Sigmoid colon (tissue), 7 donors: Measurements from ENCODE around the gene SCN4A. TPM values are rescaled to one million over a fixed set of nuclear protein-coding genes. Genes with fewer than 3 reads are reported as not detected.

ENCODE experiments used
- DNase-seq: peaks from one replicate; pipeline ENCODE4 v3.0.0-alpha.2; 2019
- H3K27ac ChIP-seq, 4 donors: fragments of 200-600 bp; sonication (generic); one replicate each; pipeline ENCODE4 v1.5.1; 2016 to 2019; ENCODE audit warnings: mild to moderate bottlenecking in 1 of 4
- H3K27me3 ChIP-seq, 3 donors: fragments of 200-600 bp; sonication (generic); one replicate each; pipeline ENCODE4 v1.5.1; 2019; ENCODE audit warnings: mild to moderate bottlenecking in 1 of 3
- H3K36me3 ChIP-seq, 4 donors: fragments of 200-600 bp; sonication (generic); one replicate each; pipeline ENCODE4 v1.5.1; 2016 to 2019
- H3K4me1 ChIP-seq, 4 donors: fragments of 200-600 bp; sonication (generic); one replicate each; pipeline ENCODE4 v1.5.1; 2017 to 2019
- H3K4me3 ChIP-seq, 4 donors: fragments of 200-600 bp; sonication (generic); one replicate each; pipeline ENCODE4 v1.5.1; 2017 to 2019; ENCODE audit warnings: mild to moderate bottlenecking in 2 of 4, moderate library complexity in 1 of 4
- H3K9me3 ChIP-seq, 4 donors: fragments of 200-600 bp in 3 of 4; sonication (generic) in 3 of 4; one replicate each; pipeline versions ENCODE4 v1.5.1 to v1.6.1; 2013 to 2019
- CTCF ChIP-seq, 4 experiments: fragments of 450-650 bp in 3 of 4; fragments of 200-600 bp in 1 of 4; IDR thresholded peaks; one replicate each; pipeline ENCODE4 v1.5.1; 2016 to 2019; ENCODE audit warnings: antibody characterized with exemption in 4 of 4, mild to moderate bottlenecking in 3 of 4, moderate library complexity in 2 of 4
- EP300 ChIP-seq, 4 donors: sonication (generic); formaldehyde crosslinking; IDR thresholded peaks; one replicate each; pipeline ENCODE4 v1.6.1; 2017; ENCODE audit warnings: antibody characterized with exemption in 4 of 4
- POLR2A ChIP-seq, 2 donors: fragments of 450-650 bp; IDR thresholded peaks; one replicate each; pipeline ENCODE4 v1.6.1; 2016; ENCODE audit warnings: antibody characterized with exemption in 2 of 2, mild to moderate bottlenecking in 2 of 2, moderate library complexity in 2 of 2
- POLR2AphosphoS5 ChIP-seq, 4 donors: sonication (generic); formaldehyde crosslinking; IDR thresholded peaks; one replicate each; pipeline ENCODE4 v1.6.1; 2017; ENCODE audit warnings: antibody characterized with exemption in 4 of 4
- WGBS, 2 donors: extraction: QIAGEN DNeasy Blood & Tissue Kit; methylation state at CpG; one replicate each; pipeline ENCODE4 v1.1.7; 2013; 5-methylcytosine and 5-hydroxymethylcytosine counted together
- intact Hi-C: fragments of 100-400 bp; cut with DNase I; formaldehyde crosslinking; loops from one replicate; pipeline ENCODE4 v1.15.1; 2023
- polyA plus RNA-seq, 3 donors: library from polyadenylated mRNA; stranded (reverse); fragments of 200-250 nt; gene quantifications; one replicate each; pipeline ENCODE4 v1.2.3, GENCODE V29; 2013
- total RNA-seq, 4 donors: library from RNA; depleted of rRNA; stranded (reverse); fragments of >200 nt; gene quantifications; one replicate each; pipeline ENCODE4 v1.1.0, GENCODE V29; 2016
- donor health status: healthy with polysubstance abuse.
- donor health status: Bipolar disorder and iron deficiency.
- donor health status: healthy.

Gene SCN4A
- total and polyA plus RNA-seq, 7 donors: 0.23 to 4.2 (median 0.70) TPM; not detected in 1

- no peak for DNase-seq
- no peaks in the 10 kb centered on the region for H3K9me3 ChIP-seq
- no peak overlapping the region for H3K4me3 ChIP-seq
- no peak for TF ChIP-seq EP300 (IDR thresholded peaks at IDR 0.05)
- peak in 3 of 4 experiments; percentile 46 to 81 (median 57) for TF ChIP-seq CTCF (IDR thresholded peaks at IDR 0.05)
- intact Hi-C loops: no loop called here
- 17 to 30% methylated on average over 20 of the region's 20 CpGs for WGBS, 2 donors
- no peaks in the 10 kb centered on the region for H3K36me3 ChIP-seq
- H3K27me3 ChIP-seq: no peaks in the 10 kb centered on the region
- H3K27ac ChIP-seq: no peak overlapping the region
- no peaks in the 10 kb centered on the region for H3K4me1 ChIP-seq
Observed at GRCh38 chr17:63946440-63947363, 26.0 kb downstream of the SCN4A start.

GRCh38 chr17:63945784-63946439 lies 26.8 kb downstream of the SCN4A start:
- no peak overlapping the region for H3K27ac ChIP-seq
- intact Hi-C loops: no loop called here
- no peaks in the 10 kb centered on the region for H3K4me1 ChIP-seq
- DNase-seq: no peak
- H3K9me3 ChIP-seq: no peaks in the 10 kb centered on the region
- no peaks in the 10 kb centered on the region for H3K36me3 ChIP-seq
- H3K27me3 ChIP-seq: no peaks in the 10 kb centered on the region
- TF ChIP-seq CTCF (IDR thresholded peaks at IDR 0.05) (no peak), EP300 (IDR thresholded peaks at IDR 0.05) (no peak), POLR2AphosphoS5 (IDR thresholded peaks at IDR 0.05) (no peak)
- 53 to 73% methylated on average over 6 of the region's 6 CpGs for WGBS, 2 donors
- no peak overlapping the region for H3K4me3 ChIP-seq

- no peak for DNase-seq
- intact Hi-C loops: no loop called here
- 87 to 91% methylated on average over 24 of the region's 24 CpGs for WGBS, 2 donors
- Histone ChIP-seq H3K36me3 (no peaks in the 10 kb centered on the region), H3K27me3 (no peaks in the 10 kb centered on the region), H3K4me3 (no peak overlapping the region), H3K27ac (no peak overlapping the region), H3K4me1 (no peaks in the 10 kb centered on the region), H3K9me3 (no peaks in the 10 kb centered on the region)
- no peak for TF ChIP-seq POLR2A (IDR thresholded peaks at IDR 0.05)
- TF ChIP-seq POLR2AphosphoS5 (IDR thresholded peaks at IDR 0.05): no peak
- no peak for TF ChIP-seq CTCF (IDR thresholded peaks at IDR 0.05)
- TF ChIP-seq EP300 (IDR thresholded peaks at IDR 0.05): no peak
Observed at GRCh38 chr17:63944736-63945499, 27.8 kb downstream of the SCN4A start.

GRCh38 chr17:63943745-63944144 lies 29.0 kb downstream of the SCN4A start:
- H3K27me3 ChIP-seq: no peaks in the 10 kb centered on the region
- intact Hi-C loops: no loop called here
- DNase-seq: no peak
- H3K9me3 ChIP-seq: no peaks in the 10 kb centered on the region
- no peak overlapping the region for H3K27ac ChIP-seq
- H3K4me3 ChIP-seq: no peak overlapping the region
- no peaks in the 10 kb centered on the region for H3K4me1 ChIP-seq
- TF ChIP-seq CTCF (IDR thresholded peaks at IDR 0.05): no peak
- TF ChIP-seq EP300 (IDR thresholded peaks at IDR 0.05): no peak
- TF ChIP-seq POLR2A (IDR thresholded peaks at IDR 0.05): no peak
- no peak for TF ChIP-seq POLR2AphosphoS5 (IDR thresholded peaks at IDR 0.05)
- no peaks in the 10 kb centered on the region for H3K36me3 ChIP-seq
- WGBS, 2 donors: 81 to 82% methylated on average over 9 of the region's 9 CpGs
